Measurements from ENCODE around the gene SRRM5.
"Not testable (repeated sequence)": the region's sequence is repeated elsewhere in the genome, so short reads cannot be mapped to it uniquely, and the experiment has no call there.

SRRM5 gene

DNA sequence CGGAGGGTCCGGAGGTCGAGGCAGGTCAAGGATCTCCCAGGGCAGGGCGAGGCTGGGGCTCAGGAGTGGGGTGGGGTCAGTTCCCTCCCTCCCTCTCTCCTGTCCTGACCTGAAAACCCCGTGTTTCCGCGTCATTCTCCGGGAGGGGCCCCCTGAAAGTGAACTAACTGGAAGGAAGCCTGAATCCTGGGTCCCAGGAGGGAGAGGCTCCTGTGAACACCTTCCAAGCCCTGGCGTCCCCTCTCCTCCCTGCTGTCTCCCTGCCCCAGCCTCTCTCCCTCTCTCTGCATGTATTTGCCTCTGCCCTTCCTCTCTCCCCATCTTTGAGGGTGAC lies 28.5 kb downstream of the SRRM5 start:
- no peak for DNase-seq

DNA sequence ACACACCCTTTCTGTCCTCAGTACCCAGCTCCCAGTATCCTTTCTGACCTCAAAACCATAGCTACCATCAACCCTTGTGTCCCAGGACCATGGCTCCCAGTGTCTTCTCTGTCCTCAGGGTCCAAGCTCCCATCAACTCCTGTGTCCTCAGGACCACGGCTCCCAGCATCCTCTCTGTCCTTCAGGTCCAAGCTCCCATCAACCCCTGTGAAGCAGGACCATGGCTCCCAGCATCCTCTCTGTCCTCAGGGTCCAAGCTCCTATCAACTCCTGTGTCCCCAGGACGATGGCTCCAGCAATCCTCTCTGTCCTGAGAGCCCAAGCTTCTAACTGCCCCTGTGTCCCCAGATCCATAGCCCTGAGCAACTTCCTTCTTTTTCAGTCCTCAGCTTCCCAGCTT lies 29.4 kb downstream of the SRRM5 start:
- no peak for DNase-seq

DNA sequence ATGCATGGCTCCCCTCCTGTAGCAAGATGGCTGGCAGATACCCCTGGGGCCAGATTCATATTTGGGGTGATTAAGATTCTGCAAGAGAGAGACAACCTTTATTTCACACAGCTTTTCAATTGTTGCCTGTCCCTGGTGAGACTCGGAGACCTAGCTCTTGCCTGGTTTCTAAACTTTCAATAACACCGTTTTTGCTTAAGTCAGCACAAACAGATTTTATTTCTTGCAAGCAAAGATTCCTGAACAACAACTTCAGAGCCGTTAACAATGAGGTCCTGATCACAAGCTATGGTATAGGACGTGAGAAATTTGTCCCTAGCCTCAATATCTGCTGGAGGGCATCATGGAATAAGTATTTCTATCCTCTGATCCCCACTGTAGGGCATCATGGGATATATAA lies 30.6 kb downstream of the SRRM5 start:
- no peak for DNase-seq

DNA sequence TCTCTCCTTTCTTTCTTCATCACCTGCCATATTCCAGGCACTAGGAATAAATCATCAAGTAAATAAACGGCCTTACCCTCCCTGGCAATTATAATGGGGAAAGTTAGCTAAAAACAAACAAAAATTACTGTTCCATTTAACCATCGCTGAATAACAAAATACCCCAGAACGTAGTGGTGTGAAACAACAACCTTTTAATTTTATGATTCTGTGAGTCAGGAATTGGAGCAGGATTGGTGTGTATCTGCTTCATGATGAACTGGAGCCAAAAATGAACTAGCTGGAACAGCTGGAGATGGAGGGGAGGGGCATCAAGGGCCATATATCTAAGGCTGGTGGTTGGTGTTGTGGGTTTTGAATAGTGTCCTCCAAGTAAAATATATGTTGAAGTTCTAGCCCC lies 31.4 kb downstream of the SRRM5 start:
- no peak for DNase-seq

DNA sequence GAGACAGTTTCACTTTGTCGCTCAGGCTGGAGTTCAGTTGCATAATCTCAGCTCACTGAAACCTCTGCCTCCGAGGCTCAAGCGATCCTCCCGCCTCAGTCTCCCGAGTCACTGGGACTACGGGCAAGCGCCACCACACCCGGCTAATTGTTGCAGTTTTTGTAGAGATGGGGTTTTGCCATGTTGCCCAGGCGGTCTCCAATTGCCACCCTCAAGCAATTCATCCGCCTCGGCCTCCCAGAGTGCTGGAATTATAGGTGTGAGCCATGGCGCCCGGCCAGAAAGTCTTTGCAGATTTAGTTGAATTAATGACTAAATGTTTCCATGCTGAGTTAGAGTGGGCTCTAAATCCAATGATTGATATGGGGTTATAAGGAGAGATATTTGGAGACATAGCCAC lies 32.3 kb downstream of the SRRM5 start:
- no peak for DNase-seq

DNA sequence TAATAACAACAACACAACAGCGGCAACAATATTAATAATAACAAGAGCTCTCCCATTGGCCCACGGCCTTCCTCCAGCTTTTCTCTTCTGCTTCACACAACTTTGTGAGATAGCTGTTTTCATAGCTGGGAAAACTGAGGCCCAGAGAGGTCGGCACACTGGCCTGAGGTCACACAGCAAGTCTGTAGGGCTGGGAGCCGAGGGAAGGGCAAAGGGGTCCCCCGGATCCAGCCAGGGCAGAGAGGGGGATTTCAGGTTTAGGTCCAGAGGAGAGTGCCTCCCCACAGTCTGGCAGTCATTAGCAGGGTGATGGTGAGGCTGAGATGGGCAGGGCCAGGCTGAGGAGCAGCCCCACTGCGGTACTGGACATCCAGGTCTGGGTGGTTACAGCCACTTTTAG lies 36.7 kb downstream of the SRRM5 start:
- DNase-seq: no peak

DNA sequence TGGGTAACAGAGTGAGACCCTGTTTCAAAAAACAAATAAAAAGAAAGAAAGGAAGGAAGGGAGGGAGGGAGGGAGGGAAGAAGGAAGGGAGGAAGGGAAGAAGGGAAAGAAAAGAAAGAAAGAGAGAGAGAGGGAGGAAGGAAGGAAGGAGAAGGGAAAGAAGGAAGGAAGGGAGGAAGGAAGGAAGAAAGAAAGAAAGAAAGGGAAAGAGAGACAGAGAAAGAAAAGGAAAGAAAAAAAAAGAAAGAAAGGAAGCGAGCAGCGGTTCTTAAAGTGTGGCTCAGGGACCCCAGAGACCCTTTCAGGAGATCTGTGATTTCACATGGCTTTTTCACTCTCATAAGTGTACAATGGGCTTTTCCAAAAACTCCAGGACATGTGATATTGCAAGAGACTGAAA lies 37.6 kb downstream of the SRRM5 start:
- DNase-seq: no peak

DNA sequence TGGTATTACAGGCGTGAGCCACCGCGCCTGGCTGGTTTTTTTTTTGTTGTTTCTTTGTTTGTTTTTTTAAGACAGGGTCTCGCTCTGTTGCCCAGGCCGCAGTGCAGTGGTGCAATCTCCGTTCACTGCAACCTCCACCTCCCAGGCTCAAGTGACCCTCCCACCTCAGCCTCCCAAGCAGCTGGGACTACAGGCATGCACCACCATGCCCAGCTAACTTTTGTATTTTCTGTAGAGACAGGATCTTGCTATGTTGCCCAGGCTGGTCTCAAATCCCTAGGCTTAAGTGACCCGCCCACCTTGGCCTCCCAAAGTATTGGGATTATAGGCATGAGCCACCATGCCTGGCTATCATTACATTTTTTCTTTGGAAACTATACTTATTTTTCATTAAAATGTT lies 38.4 kb downstream of the SRRM5 start:
- DNase-seq: not testable (repeated sequence)

DNA sequence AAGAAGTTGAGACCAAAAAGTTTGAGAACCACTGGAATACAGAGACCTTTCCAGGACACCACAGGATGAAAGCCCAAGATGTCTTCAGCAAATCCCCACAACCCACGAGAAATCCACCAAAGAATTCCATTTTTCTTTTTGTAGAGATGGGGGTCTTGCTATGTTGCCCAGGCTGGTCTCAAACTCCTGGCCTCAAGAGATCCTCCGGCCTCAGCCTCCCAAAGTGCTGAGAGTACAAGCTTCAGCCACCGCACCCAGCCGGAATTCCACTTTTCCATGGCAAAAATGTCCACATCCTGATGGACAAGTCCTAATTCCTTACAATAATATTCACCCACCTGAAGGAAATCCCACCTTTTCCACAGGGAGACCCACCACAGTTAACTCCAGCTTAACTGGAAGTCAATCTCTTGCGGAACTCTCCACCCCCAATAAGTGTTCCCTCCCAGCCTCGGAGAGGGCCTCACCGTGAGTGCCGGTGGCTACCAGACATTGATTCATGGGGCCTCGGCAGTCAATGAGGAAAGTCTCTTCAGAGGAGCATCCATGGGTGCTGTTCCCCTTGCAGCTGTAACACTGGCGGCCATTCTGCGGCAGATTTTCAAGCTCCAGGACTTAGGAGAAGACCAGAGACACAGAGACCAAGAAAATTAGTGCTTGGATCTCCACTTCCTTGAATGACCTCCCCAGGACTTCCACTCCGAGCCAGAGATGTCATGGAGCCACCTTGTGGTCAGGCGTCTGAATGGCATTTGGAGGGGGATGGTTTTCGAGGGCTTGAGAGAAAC lies 40.1 kb downstream of the SRRM5 start:
- DNase-seq: peak; percentile 64

DNA sequence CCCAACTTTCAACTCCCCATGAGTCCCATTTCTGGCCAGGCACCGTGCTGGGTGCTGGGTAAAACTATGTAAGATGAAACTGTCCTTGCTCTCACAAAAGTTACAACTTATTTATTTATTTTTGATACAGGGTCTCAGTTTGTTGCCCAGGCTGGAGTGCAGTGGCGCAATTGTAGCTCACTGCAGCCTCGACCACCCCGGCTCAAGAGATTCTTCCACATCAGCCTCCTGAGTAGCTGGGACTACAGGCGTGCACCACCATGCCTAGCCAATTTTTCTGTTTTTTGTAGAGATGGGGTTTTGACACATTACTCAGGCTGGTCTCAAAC lies 40.6 kb downstream of the SRRM5 start:
- DNase-seq: no peak

DNA sequence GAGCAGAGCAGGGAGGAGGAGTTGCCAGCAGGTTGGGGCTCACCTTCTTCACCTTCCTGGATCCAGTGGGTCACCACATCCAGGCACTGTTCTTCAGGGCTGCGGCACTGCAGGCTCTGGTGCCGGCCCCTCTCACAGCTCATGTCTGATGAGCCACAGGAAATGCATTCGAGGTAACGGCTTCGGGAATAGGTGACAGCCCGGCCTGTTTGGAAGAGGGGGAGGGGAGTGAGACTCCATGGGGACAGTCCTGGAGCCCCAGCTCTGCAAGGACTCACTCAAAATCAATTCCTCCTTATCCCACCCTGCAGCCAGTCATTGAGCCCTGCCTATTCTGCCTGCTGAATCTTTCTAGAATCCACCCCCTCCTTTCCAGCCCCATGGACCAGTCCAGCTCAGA lies 44.5 kb downstream of the SRRM5 start:
- DNase-seq: no peak

DNA sequence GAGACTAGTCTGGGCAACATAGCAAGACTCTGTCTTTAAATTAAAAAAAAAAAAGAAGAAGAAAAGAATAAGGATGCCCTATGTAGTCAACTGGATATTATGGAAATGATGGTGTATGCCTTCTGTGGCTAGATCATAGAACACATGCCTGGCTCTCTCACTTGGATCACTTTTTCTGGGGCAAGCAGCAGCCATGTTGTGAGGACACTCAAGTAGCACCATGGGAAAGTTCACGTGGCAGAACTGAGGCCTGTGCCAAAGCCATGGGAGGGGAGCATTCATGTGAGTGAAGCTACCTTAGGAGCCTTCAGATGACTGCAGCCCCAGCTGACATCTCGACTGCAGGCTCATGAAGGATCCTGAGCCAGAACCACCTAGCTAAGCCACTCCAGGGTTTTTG lies 46.1 kb downstream of the SRRM5 start:
- DNase-seq: no peak

DNA sequence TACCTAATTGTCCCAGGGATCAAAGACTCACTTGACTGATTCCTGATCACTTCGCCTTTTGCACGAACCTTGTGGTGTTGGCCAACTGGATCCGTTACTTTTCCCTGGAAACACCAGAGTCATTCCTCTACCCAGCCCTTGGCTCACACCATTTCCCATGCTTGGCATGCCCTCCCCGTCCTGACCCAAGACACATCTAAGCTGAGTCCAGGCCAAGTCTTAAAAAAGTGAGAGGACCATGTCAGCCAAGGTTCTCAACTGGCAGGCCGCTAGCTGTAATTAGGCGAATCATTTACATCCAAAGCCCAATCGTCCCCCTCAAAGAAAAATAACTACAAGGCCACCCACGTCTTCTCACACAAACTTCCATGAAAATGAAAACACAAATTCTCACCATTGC lies 46.6 kb downstream of the SRRM5 start:
- no peak for DNase-seq

DNA sequence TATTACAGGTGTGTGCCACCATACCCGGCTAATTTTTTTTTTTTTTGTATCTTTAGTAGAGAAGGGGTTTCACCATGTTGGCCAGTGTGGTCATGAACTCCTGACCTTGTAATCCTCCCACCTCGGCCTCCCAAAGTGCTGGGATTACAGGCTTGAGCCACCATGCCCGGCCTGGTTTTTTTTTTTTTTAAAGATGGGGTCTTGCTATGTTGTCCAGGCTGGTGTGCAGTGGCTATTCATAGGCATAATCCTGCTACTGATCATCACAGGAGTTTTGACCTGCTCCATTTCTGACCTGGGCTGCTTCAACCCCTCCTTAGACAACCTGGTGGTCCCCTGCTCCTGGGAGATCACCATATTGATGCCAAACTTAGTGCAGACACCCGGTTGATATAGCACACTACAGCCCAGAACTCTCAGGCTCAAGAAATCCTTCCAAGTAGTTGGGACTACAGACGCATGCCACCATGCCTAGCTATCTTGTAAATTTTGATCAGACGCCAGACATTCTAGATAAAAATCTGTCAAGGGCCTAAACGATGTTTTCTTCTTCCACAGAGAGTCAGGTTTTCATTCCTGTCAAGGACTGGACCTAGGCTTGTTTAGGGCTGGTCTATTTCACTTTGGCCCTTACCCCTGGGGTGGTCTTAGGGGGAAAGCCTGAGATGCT lies 48.5 kb downstream of the SRRM5 start:
- DNase-seq: no peak

DNA sequence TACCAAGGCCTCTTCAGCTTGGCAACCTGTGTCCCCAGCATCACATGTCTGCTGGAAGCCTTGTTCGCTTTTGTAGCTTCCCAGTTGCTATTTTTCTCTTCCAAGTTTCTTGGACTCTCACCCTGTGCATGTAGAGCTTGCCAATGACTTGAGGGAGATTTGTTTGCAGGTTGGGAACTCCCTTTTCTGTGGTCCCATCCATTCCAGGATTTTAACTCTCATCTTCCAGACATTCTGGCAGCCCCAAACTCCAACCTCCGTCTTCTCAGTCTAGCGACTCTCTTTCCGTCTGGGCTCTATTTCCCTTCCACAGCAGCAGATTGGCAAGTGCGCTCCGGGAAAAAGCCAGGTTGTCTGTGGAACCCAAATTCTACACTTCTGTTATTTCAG lies 49.1 kb downstream of the SRRM5 start:
- DNase-seq: no peak

DNA sequence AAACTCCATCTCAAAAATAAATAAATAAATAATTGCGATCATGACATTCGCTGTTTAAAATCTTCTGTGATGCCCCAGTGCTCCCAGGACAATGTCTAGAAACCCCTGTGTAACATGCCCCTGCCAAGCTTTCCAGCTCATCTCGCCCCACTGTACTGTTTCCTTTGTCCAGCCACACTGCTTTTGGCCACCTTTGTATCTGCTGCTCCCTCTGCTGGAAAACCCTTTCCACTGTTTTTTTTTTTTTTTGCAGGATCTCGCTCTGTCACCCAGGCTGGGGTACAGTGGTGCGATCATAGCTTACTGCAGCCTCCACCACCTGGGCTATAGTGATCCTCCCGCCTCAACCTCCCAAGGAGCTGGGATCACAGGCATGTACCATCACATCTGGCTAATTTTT lies 50.6 kb downstream of the SRRM5 start:
- no peak for DNase-seq

DNA sequence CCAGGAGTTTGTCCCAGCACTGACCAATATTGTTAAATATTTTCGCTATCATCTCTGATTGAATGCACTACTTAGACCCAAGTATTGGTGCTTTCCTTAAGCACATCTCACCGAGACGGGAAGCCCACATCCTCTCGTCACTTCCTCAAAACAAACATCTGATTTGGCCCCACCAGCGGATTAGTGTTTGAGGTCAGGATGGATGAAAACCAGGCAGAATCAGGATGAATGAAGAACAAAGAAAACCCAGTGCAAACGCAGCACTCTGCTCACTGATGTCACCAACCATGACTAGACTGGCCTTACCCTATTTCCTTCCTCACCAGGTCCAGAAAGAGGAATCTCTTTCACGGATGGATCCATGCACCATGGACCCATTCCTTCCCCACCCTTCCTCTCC lies 52.1 kb downstream of the SRRM5 start:
- DNase-seq: peak; percentile 55
